ENCODE data around the gene HEPN1. TPM values are rescaled to one million over a fixed set of nuclear protein-coding genes. Genes with fewer than 3 reads are reported as not detected.

HEPN1 gene
- total and polyA plus RNA-seq, 9 of the 15 experiments (the other 6 are each of a cell fraction or from before 2014, with no cell fraction given), result not detected

GRCh38 chr11:124884869-124885479 lies 34.1 kb upstream of the HEPN1 start (continued):
- TF ChIP-seq ZBTB34 (CRISPR knock-in tag; IDR thresholded peaks at IDR 0.05) (no peak), PHB (CRISPR knock-in tag; IDR thresholded peaks at IDR 0.05) (no peak), CBX5 (IDR thresholded peaks at IDR 0.05; ENCODE audit: borderline replicate concordance, low read depth) (no peak), LARP7 (IDR thresholded peaks at IDR 0.05) (no peak), BACH1 (tag; IDR thresholded peaks at IDR 0.05) (no peak), SAFB (IDR thresholded peaks at IDR 0.05; ENCODE audit: borderline replicate concordance, low read depth, low read length) (no peak), E2F6 (IDR thresholded peaks at IDR 0.05; ENCODE audit: borderline replicate concordance in 1 of 2, extremely low read depth in 1 of 2, insufficient read depth in 1 of 2, insufficient read length in 1 of 2, low read depth in 1 of 2, low read length in 1 of 2, poor library complexity in 1 of 2, severe bottlenecking in 1 of 2) (no peak)

GRCh38 chr11:124886476-124886875 lies 32.6 kb upstream of the HEPN1 start:
- no peaks in the 10 kb centered on the region for H3K9me3 ChIP-seq (replicated peaks; ENCODE audit: control insufficient read depth, insufficient read depth, low read depth, low read length)
- H3K27me3 ChIP-seq (ENCODE audit: control insufficient read depth in 2 of 2, insufficient read depth in 2 of 2, low read length in 2 of 2), result peaks cover 10 to 65% of the 10 kb centered on the region in 2 experiments; a peak in 4 of 5 replicates
- peaks cover 6 to 7% of the 10 kb centered on the region in 2 experiments; a peak in 2 of 5 replicates for H3K4me1 ChIP-seq (replicated peaks in 1 of 2; ENCODE audit: control insufficient read depth in 2 of 2, insufficient read depth in 2 of 2, low read length in 2 of 2)
- H2AFZ ChIP-seq (ENCODE audit: low read depth, low read length), result no peak overlapping the region
- no peak for FAIRE-seq
- intact Hi-C loops (cut with micrococcal nuclease) (no loop called here), in situ Hi-C loops (cut with MboI) (no loop called here)
- no peak overlapping the region for H3K4me3 ChIP-seq
- POLR2A ChIA-PET, result interaction anchor here (0.7 kb wide), 1 partner anchor 19 kb away, joined by 3 read pairs; no protein-coding TSS in a partner anchor
- 0 out of 4 replicates have a peak overlapping the region, but pooled peaks of 1 of the 2 experiments have one; percentile 35 for H3K9ac ChIP-seq (ENCODE audit: insufficient read depth in 1 of 2, low read depth in 2 of 2, low read length in 2 of 2)
- H3K4me2 ChIP-seq (ENCODE audit: insufficient read depth, low read length), result no peak overlapping the region
- no peaks in the 10 kb centered on the region for H3K9me1 ChIP-seq (ENCODE audit: control insufficient read depth, insufficient read depth, low read length)
- BruUV-seq (replicated peaks), result no TSS peak
- H3K27ac ChIP-seq (ENCODE audit: extremely low read depth, low read depth, low read length), result no peak overlapping the region
- H4K20me1 ChIP-seq (replicated peaks; ENCODE audit: control insufficient read depth, insufficient read depth, low read length), result 0 out of 2 replicates have a peak, but pooled peaks cover 3% of the 10 kb centered on the region
- ATAC-seq, result no peak
- 3% methylated on average over 11 of the region's 11 CpGs for WGBS (ENCODE audit: insufficient coverage, low coverage, missing lambda C conversion rate)
- H3K79me2 ChIP-seq (ENCODE audit: control insufficient read depth, insufficient read depth, low read length), result no peaks in the 10 kb centered on the region
- H3K36me3 ChIP-seq (ENCODE audit: control insufficient read depth, insufficient read depth, low read length), result no peaks in the 10 kb centered on the region
- CTCF ChIA-PET (ENCODE audit: low intra/inter-chr PET ratio), result no interaction called here
- DNase-seq (ENCODE audit: extremely low read depth in 1 of 4, low spot score in 3 of 4), result no peak
- TF ChIP-seq ETS1 (conservative IDR thresholded peaks at IDR 0.05; ENCODE audit: control insufficient read depth, low read depth, low read length), result no peak
- no peak for TF ChIP-seq THRAP3 (IDR thresholded peaks at IDR 0.05; ENCODE audit: borderline replicate concordance)
- no peak for TF ChIP-seq ZFP36 (IDR thresholded peaks at IDR 0.05; ENCODE audit: low read depth, low read length, partially characterized antibody)
- TF ChIP-seq ZFP1 (CRISPR knock-in tag; IDR thresholded peaks at IDR 0.05), result no peak
- no peak for TF ChIP-seq RAD51 (IDR thresholded peaks at IDR 0.05; ENCODE audit: borderline replicate concordance, low read depth)
- no peak for TF ChIP-seq RNF219 (CRISPR knock-in tag; IDR thresholded peaks at IDR 0.05)
- no peak for TF ChIP-seq ZNF444 (CRISPR knock-in tag; IDR thresholded peaks at IDR 0.05)
- TF ChIP-seq TAL1 (IDR thresholded peaks at IDR 0.05), result no peak

Data from K562 (cell line).